GM21423 (cell line): ENCODE measurements around the gene GALNT2.

Experiments used
- ATAC-seq: cut with Tn5 transposase; IDR thresholded peaks from one replicate; pipeline ENCODE4 v1.9.1; 2021; ENCODE audit warnings: mild to moderate bottlenecking, moderate library complexity; ENCODE audit not compliant: unreplicated experiment

GALNT2 gene

DNA sequence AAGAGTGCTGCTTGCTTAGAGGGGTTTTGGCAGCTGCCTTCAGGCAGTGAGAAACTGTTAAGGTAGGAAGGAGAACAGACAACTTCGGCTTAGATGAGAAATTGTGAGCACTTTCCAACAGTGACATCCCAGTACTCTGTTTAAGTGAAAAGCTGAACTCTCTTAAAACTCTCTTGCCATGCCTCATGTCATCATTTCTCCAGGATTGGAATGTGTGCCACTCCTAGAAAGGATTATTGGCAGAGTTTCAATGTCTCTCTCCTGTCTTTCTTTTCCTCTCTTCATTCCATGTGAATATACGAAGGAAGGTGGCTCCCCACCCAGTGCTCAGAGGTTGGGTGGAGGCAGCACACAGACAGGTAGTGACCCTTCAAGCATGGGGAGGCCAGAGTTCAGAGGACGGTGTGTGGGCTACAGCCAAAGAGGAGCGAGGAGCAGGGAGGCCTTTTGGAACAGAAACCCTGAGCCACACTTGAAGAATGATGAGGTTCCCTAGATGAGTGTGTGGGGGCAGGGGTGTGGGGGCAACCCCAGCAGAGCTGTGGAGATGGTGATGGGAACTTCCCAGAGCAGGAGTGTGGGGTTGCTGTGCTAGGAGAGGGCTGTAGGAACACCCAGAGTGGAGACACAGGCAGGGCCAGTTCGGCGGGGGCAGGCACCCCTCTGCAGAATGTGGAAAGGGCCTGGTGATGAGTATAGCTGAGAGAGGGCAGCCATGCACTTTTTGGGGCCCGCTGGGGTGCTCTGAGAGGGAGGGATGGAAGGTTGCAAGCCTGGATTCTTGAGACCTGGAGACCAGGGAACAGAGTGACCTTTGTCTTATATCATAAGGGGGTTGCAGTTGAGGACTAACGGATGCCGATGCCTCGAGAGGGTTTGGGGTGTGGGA, 58.8 kb downstream of the GALNT2 start:
- no peak for ATAC-seq

DNA sequence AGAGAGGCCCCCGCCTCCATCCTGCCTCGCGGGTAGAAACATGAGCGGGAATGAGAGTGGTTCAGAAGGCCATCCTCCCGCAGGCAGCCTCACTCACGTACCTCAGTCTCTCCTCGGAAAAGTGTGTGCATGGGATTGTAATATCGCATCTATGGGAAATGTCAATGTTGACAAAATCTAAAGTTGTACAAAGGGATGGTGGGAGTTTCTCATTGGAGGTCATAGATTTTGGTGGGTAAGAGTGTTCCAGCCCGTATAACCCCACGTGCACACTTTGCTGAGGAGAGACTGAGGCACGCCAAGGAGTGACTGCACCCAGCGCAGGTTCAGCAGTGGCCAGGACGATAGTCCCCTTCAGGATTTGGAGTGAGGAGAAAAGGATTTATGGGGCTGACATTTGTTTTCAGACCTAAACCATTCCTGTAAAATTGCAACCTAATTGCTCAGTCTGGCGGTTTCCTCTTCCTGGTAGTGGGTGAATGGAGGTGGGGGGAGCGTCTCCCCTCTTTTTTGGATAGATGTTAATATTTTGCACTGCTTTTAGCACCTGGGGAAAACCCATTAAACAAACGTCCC, 59.6 kb downstream of the GALNT2 start:
- no peak for ATAC-seq

DNA sequence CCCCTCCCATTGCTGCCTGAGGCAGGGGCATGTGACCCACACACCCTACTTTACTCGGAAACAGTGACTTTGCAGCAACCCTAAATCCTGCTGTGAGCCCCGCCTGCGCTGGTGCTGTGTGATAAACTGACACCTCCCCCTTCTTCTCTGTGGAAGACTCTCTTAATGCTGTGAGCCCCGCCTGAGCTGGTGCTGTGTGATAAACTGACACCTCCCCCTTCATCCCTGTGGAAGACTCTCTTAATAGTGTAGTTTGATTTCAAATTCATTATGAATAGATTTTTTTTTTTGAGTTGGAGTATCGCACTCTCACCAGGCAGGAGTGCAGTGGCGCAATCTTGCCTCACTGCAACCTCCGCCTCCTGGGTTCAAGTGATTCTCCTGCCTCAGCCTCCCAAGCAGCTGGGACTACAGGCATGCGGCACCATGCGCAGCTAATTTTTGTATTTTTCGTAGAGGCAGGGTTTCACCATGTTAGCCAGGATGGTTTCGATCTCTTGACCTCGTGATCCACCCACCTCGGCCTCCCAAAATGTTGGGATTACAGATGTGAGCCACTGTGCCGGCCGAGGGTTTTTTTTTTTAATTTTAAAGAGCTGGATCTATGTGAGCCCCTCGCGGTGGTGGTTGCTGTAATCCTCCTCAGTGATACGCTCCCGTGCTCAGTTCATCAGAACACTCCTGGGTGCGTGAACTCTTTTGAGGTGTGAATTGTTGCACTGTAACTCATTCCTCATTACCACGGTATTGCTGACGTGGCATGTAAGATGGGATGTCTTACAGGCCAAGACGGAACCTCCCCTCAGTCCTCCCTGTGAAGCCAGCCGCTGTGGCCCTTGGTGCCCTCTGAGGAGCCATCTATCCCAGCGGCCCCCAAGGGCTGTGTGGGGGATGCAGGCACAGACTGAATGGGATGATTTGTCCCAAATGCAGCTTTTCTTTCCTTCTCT, 60.3 kb downstream of the GALNT2 start:
- ATAC-seq, result peak; percentile 12

GRCh38 chr1:230128569-230129285, 61.7 kb downstream of the GALNT2 start:
- no peak for ATAC-seq

GRCh38 chr1:230129341-230129740, 62.3 kb downstream of the GALNT2 start:
- ATAC-seq, result no peak

GRCh38 chr1:230130172-230130944, 63.3 kb downstream of the GALNT2 start:
- no peak for ATAC-seq

DNA sequence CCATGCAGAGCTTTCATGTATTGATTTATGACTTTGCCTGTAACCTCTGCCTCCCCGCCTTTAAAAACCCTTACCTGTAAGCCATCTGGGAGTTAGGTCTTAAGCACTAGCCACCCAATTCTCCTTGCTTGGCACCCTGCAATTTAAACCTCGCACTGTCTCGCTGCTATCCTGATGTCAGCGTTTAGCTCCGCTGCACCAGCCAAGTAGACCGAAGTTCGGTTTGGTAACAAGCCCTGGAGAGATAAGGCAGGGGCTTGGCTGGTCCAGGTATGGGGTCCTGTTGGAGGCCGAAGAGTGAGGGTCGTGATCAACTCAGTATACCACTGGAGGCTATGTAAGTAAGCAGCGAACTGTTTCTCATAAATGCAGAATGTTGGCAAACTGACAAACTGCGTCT, 64.4 kb downstream of the GALNT2 start:
- ATAC-seq, result no peak

DNA sequence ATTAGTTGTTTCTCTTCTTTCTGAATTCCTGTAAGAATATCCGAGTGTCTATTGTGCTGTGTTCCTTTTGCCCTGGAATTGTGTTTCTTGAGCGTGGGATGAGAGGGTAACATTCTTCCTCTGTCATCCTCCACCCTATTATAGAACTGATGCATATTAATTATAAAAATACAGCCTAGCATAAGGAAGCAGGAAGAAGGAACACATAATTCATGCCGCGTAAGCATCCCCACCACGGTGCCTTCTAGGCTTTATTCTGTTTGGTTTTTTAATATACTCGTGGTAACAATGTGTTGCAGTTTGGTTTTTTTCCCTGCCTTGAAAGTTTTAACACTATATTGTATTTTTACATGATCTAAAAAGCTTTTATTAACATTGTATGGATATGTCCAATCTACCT, 65.7 kb downstream of the GALNT2 start:
- no peak for ATAC-seq

DNA sequence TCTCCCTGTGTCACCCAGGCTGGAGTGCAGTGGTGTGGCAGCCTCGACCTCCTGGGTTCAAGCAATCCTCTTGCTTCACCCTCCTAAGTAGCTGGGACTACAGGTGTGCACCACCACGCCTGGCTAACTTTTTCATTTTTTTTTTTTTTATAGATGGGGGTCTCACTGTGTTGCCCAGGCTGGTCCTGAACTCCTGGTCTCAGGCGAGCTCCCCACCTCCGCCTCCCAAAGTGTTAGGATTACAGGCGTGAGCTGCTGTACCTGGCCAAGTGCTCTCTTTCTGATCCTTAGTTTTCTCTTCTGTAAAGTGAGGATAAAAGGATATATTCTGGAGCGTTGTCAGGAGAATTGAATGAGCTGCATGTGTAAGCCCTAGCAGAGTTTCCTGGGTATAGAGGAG, 68.7 kb downstream of the GALNT2 start:
- no peak for ATAC-seq

DNA sequence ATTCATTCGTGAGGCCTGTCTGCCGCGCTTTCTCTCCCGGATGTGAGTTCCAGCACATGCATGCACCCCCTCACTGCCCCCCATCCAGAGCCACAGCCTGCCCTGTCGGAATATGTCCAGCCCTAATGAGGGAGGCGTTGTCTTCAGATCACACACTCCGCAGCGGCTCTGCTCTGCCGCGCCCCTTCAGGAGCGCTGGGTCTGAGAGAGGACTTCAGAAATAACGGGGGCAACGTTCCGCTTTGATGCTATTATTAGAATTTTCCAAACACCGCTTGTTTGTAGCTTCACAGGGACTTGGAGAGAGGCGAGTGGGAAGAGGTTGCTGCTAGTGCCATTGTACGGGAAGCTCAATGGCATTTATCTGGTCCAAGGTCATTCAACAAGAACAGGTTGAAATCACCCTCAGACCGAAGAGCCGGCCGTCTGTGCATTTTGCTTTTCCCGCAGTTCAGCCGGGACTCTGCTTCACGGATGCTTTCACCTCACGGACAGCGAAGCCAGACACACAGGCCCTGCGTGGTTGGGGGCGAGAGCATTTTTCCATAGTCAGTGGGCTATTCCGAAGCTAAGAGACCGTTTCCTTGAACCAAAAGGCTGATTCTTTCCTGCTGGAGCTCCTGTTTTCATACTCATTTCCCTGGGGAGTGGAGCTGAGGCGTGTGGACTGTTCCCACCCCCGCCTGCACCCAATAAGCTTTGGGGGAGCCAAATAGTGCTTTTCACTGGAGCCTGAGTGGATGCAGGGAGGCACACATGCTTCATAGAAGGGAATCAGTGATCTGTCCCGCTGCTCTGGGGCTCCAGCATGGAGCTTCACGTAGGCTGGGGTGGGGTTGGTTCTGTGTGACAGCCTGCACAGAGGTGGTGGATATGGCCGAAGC, 69.7 kb downstream of the GALNT2 start:
- ATAC-seq, result no peak

DNA sequence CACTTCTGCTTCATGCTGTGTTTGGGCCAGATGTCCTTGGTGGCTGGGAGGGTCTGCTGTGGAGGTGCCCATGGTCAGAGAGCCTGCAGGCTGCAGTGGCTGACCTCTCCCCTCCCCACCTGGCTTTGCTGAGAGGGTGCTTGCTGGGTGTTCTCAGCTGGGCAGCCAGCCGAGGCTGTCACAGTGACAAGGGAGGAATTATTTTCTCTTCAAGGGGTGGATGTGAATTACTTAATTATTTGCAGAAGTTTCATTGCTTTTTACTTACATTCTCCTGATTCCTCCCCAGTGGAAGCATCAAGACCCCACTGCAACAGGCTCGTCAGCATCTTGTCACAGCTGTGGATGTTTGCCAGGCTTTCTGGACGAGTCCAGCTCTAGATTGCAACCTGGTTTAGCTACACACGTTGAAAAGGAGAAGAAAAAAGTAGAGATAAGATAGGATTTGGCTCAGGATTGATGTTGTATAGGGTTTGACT, 70.3 kb downstream of the GALNT2 start:
- no peak for ATAC-seq

- no peak for ATAC-seq
These were observed 71.7 kb downstream of the GALNT2 start for GRCh38 chr1:230138561-230139239.

GRCh38 chr1:230139315-230139714, 72.3 kb downstream of the GALNT2 start:
- no peak for ATAC-seq

GRCh38 chr1:230139741-230140140, 72.7 kb downstream of the GALNT2 start:
- ATAC-seq, result no peak

DNA sequence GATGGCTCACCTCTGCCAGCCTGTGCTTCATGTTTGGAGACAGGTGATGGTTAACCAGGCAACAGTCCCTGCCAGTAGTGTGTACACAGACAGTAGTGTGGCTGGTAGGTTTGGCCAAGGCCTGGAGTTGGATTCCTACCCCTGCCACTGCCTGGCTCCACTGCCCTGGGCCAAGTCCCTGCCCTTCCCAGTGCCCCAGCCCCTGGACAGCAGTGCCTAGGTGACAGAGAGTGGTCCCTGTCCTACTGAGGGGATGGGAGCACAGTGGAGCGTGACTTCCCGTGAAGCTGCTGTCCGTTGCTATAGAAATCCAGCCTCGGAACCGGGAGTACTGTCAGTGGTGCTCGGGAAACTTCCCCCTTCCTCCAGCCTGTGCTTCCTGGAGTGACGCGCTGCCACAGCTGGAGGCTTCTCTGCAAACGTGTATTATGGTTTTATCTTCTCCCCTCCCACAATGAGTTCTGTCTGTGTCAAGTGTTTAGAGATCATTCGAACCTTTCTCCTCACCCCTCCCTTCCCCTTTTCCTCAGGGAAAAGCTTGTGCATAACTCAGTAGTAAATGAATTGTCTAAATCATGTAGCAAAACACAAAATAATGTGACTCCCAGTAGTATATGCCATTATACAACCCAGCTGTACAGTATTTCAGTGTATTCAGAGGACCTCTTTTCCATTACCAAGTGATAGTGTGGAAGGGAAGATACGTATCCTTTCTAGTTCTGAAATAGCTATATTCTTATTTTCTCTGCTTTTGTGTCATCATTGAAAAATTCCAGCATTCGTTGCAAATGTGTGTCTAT, 73.4 kb downstream of the GALNT2 start:
- no peak for ATAC-seq

DNA sequence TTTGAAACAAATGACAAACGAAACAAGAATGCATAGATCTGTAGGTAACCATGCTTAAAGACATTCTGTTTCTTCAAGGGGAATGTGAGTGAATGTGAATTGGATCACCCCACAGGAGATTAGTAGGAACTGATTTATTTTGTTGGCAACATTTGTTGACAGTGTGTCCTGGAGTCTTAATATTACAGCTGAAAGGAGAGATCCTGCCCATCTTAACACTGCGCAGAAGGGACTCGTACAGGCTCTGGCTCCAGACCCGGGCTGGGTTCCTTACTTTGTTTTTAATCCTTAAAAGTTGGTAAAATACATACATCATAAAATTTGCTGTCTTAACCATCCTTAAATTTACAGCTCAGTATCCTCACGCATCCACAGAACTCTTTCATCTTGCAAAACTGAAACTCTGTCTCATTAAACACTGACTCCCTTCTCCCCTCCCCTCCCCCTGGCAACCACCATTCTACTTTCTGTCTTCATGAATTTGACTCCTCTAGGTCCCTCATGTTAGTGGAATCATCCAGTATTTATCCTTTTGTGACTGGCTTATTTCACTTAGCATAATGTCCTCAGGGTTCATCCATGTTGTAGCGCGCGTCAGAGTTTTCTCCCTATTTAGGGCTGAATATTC, 74.1 kb downstream of the GALNT2 start:
- no peak for ATAC-seq
